EH (cell line): ENCODE measurements around the gene ANKEF1.
A peak's percentile ranks its signal among the peaks of the same experiment; 100 is the strongest.

Experiments used
- DNase-seq: peaks from one replicate; pipeline ENCODE4 v3.0.0-alpha.2; 2015; ENCODE audit warnings: low read depth

The ANKEF1 gene

GRCh38 chr20:10089871-10090587 is 55.2 kb downstream of the ANKEF1 start:
- no peak for DNase-seq

DNA sequence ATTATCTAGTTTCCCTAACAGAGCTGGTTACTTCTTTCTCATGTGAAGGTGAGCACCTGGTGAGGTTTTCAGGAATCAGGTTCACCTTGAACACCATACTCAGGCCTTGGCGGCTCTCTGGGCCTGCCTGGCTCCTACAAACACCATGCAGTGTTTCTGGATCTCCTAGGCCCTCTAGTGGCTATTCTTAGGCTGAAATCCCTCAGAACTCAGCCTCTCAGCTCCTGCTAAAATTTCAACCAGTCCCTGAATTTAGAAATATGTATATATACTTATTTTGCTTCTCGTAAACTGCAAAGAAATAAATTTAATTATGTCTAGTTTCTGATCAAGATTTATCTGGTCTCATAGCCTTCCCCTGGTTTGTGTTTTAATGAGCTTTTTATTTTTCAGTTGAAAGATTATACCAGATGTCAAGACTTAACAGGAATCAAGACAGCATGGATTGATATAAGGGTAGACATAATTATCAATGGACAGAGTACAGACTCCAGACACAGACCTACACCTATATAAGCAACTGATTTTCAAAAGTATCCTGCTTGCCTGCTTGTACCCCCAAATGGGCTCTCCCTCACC is 55.9 kb downstream of the ANKEF1 start:
- peak; percentile 60 for DNase-seq

DNA sequence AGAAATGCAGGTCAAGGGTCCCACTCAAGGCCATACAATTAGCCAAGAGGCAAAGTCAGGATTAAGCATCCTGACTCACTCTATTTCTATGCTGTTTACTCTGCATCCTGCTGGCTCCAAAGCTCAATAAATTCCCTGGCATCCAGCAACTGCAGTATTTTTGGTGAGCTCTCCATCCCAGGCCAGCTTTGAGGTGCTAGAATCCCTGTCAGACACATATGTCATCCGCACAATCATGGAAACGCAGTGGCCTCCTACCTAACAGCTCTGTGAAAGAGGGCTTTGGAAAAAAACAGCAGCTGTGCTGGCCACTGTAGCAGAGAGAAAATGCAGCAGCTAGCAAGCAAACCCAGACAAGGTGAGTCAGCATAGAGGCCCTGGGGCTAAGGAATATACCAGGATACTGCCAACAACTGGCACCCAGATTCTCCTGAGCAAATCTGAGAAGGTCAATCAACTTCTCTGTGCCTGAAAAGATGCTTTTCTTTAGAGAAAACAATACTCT is 58.4 kb downstream of the ANKEF1 start:
- DNase-seq = peak; percentile 75

DNA sequence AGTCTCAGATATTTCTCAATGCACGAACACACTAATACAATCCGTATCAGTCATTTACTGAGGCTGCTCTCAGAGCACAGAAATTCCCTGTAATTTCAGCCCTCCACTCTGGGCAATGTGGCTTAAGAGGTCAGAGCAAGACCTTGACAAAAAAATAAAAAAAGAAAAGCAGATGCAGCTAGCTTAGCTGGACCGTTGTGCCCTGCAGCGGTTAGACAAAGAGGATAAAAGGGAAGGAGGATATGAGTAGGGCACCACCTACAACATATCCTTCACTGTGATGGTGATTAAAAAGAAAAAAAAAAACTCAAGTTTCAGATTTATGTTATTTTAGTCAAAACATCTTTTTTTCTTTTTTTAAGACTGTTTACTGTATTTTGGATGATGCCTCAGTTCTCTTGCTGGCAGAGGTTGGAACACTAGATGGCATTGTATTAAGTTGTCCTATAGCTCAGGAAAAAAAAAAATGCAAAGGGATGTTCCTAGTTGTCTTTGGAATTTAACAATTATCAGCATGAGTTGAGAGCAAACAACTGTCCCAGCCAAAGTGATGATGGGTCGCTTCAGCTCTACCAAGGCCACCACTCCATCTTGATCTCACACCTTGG is 59.9 kb downstream of the ANKEF1 start:
- no peak for DNase-seq

- DNase-seq = no peak
Observed at GRCh38 chr20:10096790-10097189, 62.0 kb downstream of the ANKEF1 start.

GRCh38 chr20:10105046-10105445 is 70.3 kb downstream of the ANKEF1 start:
- DNase-seq = no peak
